Body of pancreas (tissue), 4 donors: Measurements from ENCODE around the gene EN2. TPM values are rescaled to one million over a fixed set of nuclear protein-coding genes. Genes with fewer than 3 reads are reported as not detected.

ENCODE experiments used
- ATAC-seq: fragments of 150-250 bp; one replicate; pipeline ENCODE4 v1.9.1; 2016
- DNase-seq, 4 donors: peaks; one replicate each; pipeline ENCODE4 v3.0.0-alpha.2; 2019
- H3K27ac ChIP-seq, 4 donors: fragments of 200-600 bp; sonication (generic); 1 replicate in 3 of 4; 2 replicates in 1 of 4; pipeline versions ENCODE4 v1.5.1 to v1.6.1; 2016 to 2019; ENCODE audit warnings: mild to moderate bottlenecking in 1 of 4, mixed read lengths in 1 of 4, moderate library complexity in 1 of 4
- H3K27me3 ChIP-seq, 2 donors: fragments of 200-600 bp; sonication (generic); one replicate each; pipeline ENCODE4 v1.6.0; 2016; ENCODE audit warnings: mild to moderate bottlenecking in 1 of 2
- H3K36me3 ChIP-seq, 2 donors: fragments of 200-600 bp; sonication (generic); replicated peaks in 1 of 2; 2 replicates each; pipeline ENCODE4 v1.5.1; 2016; ENCODE audit warnings: low read depth in 2 of 2; ENCODE audit not compliant: insufficient read depth in 1 of 2
- H3K4me1 ChIP-seq: fragments of 200-600 bp; sonication (generic); one replicate; pipeline ENCODE4 v1.6.0; 2016
- H3K4me3 ChIP-seq, 2 donors: fragments of 200-600 bp; sonication (generic); 1 replicate in 1 of 2; 2 replicates in 1 of 2; pipeline ENCODE4 v1.5.1; 2016 to 2019
- H3K9me3 ChIP-seq, 3 donors: fragments of 200-600 bp; sonication (generic); 1 replicate in 2 of 3; 2 replicates in 1 of 3; pipeline ENCODE4 v1.5.1; 2016
- POLR2A ChIP-seq, 3 donors: fragments of 450-650 bp; IDR thresholded peaks; one replicate each; pipeline ENCODE4 v1.6.1; 2016; ENCODE audit warnings: antibody characterized with exemption in 3 of 3, mild to moderate bottlenecking in 2 of 3
- WGBS, 2 donors: methylation state at CpG; one replicate each; pipeline ENCODE4 v1.1.5; 2017; 5-methylcytosine and 5-hydroxymethylcytosine counted together
- intact Hi-C: fragments of 100-400 bp; cut with DNase I; formaldehyde crosslinking; loops from one replicate; pipeline ENCODE4 v1.15.1; 2023
- total RNA-seq, 2 donors: library from RNA; depleted of rRNA; stranded (reverse); fragments of >200 nt; gene quantifications; one replicate each; pipeline ENCODE4 v1.1.0, GENCODE V29; 2016
- TF ChIP-seq, protein P1 (sequence below), 7 experiments: fragments of 450-650 bp in 4 of 7; fragments of 200-600 bp in 3 of 7; sonication (generic) in 3 of 7; IDR thresholded peaks; one replicate each; pipeline ENCODE4 v1.5.1; 2016 to 2019; ENCODE audit warnings: antibody characterized with exemption in 7 of 7

EN2 gene
- total RNA-seq, 2 donors from 2014 or later: not detected

DNA sequence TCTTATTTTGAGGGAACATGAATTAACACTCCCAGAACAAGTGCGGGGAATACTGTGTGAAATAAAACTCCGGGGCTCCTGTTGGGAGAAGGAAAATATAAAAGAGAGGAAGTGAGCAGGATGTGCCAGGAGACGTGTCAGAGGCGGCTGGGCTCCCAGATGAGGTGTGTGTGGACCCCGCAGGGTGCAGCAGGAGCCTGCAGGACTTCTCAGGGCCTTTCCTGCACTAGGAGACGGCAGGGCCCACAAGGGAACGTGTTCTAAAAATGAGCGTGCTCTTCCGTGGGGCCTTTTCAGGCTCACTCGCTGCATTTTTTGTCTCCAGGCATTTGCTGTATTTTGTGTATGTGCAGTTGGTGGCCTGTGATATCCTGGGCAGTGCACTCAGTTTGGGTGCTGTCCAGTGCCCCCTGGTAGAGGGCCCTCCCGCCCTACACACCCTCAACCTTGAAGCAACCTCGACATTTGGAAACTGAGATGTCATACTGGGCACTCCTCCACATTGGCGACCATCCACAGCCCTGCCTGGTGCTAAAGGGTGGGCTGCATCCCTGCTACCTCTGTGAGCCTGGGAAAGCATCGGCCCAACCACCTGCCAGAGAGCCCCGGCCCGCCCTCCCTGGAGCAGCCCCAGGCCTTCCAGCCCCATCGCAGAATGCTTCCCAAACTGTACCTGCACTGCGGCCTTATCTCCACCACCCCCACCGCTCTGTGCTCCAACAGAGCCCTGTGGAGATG, 35.2 kb upstream of the EN2 start:
- 64 to 70% methylated on average over 16 to 19 of the region's 19 CpGs for WGBS, 2 donors
- no peaks in the 10 kb centered on the region for H3K4me1 ChIP-seq
- no peak for ATAC-seq
- no peaks in the 10 kb centered on the region for H3K27me3 ChIP-seq
- no peak overlapping the region for H3K4me3 ChIP-seq
- no peak overlapping the region for H3K27ac ChIP-seq
- no peak for TF ChIP-seq POLR2A (IDR thresholded peaks at IDR 0.05)
- TF ChIP-seq, protein P1, sequence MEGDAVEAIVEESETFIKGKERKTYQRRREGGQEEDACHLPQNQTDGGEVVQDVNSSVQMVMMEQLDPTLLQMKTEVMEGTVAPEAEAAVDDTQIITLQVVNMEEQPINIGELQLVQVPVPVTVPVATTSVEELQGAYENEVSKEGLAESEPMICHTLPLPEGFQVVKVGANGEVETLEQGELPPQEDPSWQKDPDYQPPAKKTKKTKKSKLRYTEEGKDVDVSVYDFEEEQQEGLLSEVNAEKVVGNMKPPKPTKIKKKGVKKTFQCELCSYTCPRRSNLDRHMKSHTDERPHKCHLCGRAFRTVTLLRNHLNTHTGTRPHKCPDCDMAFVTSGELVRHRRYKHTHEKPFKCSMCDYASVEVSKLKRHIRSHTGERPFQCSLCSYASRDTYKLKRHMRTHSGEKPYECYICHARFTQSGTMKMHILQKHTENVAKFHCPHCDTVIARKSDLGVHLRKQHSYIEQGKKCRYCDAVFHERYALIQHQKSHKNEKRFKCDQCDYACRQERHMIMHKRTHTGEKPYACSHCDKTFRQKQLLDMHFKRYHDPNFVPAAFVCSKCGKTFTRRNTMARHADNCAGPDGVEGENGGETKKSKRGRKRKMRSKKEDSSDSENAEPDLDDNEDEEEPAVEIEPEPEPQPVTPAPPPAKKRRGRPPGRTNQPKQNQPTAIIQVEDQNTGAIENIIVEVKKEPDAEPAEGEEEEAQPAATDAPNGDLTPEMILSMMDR (IDR thresholded peaks at IDR 0.05): no peak
- intact Hi-C loops: no loop called here
- no peaks in the 10 kb centered on the region for H3K9me3 ChIP-seq
- H3K36me3 ChIP-seq: no peaks in the 10 kb centered on the region
- DNase-seq: no peak

DNA sequence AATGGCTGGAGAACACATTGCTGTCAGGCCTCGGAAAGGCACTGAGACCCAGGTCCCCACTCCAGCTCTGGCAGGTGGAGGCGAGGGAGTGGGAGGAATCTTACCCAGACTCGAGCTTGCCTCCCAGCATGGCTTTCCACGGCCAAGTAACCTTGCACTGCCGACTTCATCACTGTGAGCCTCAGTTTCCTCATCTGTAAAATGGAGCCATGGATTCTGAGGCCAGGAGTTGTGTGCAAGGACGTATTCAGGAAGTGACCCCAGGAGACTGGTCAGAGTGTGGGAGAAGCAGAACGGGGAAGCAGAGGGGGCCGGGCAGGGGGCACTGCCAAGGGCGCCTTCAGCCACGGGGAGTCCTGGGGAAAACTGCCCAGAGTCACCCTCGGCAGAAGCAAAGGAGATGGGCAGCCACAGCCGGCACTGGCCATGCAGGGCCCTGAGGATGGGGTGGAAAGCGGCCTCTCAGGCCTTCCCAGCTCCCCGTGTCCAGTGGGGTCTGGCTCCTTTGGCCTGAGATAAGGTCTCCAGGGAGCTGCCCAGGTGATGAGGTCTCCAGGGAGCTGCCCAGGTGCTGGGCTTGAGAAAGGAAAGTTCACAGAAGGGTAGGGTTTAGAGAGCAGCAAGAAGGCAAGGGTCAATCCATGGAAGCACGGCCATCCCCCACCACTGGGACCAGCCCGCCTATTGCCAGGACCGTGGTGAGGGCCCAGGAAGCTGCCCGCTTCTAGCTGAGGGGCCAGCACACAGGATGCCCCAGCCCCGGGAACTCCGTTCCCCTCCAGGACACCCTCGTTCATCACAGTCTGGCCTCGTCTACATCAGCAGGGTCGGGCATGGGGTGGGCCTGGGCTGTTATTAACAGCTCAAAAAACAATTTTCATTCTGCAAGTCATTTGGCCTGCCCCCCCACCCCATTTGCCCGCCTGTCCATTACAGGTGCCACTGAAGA, 34.3 kb upstream of the EN2 start:
- DNase-seq: no peak
- no peak for TF ChIP-seq POLR2A (IDR thresholded peaks at IDR 0.05)
- TF ChIP-seq, protein P1 (IDR thresholded peaks at IDR 0.05): no peak
- 73 to 79% methylated on average over 13 to 24 of the region's 24 CpGs for WGBS, 2 donors

DNA sequence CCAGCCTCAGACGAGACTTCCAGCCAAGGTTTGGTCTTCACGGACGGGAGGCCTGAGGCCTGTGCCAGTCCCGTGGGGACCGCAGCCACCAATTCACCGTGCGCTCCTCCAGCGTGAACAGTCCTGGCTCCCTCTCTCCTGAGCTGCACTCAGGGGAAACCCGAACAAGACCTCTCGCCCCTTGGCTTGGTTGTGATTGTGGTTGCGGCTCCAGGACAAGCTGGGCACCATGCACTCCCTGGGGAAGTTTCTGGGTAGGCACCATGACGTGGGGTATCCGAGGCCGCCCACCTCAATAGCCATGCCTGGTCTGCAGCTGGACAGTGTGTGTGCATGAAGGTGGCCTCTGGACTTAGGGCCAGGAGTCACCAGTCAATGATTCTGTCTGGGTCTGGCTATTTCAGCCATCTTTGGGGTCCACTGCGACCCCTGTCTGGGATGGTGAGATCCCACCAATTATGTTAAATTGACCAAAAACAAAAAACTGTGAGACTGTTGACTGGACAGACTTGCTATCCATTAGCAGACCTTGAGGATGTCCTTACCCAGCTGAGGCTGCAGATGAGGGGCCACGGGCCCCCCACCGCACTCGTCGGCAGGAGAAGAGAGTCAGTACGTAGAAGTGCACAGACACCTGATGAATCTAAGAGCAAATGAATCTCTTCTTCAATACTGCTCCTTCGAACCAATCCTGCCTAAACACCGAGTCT, 33.5 kb upstream of the EN2 start:
- Histone ChIP-seq H3K27me3 (no peaks in the 10 kb centered on the region), H3K4me3 (no peak overlapping the region), H3K27ac (no peak overlapping the region), H3K4me1 (no peaks in the 10 kb centered on the region), H3K9me3 (no peaks in the 10 kb centered on the region), H3K36me3 (no peaks in the 10 kb centered on the region)
- TF ChIP-seq POLR2A (IDR thresholded peaks at IDR 0.05): no peak
- TF ChIP-seq, protein P1 (IDR thresholded peaks at IDR 0.05): no peak
- no peak for ATAC-seq
- DNase-seq: no peak
- intact Hi-C loops: no loop called here
- 78% methylated on average over 13 to 22 of the region's 22 CpGs for WGBS, 2 donors

More for the DNA sequence above, 34.3 kb upstream of the EN2 start:
- Histone ChIP-seq H3K27ac (no peak overlapping the region), H3K9me3 (no peaks in the 10 kb centered on the region), H3K36me3 (no peaks in the 10 kb centered on the region), H3K4me3 (no peak overlapping the region), H3K4me1 (no peaks in the 10 kb centered on the region), H3K27me3 (no peaks in the 10 kb centered on the region)
- ATAC-seq: no peak
- intact Hi-C loops: no loop called here

DNA sequence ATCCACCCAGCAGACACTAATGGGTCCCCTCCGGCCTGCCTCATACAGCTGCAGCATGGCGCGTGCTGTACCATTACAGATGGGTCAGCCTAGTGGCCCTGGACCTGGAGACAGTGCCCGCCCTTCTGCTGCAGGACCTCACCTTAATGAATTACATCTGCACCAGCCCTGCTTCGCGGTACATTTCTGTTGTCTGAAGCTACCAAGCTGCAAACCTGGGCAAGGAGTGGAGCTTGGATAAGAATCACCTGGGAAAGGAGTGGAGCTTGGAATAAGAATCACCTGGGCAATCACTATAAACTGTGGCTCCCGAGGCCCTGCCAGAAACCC, 33.0 kb upstream of the EN2 start:
- DNase-seq: no peak
- Histone ChIP-seq H3K9me3 (no peaks in the 10 kb centered on the region), H3K4me3 (no peak overlapping the region), H3K36me3 (no peaks in the 10 kb centered on the region), H3K27me3 (no peaks in the 10 kb centered on the region), H3K27ac (no peak overlapping the region), H3K4me1 (no peaks in the 10 kb centered on the region)
- no peak for TF ChIP-seq POLR2A (IDR thresholded peaks at IDR 0.05)
- TF ChIP-seq, protein P1 (IDR thresholded peaks at IDR 0.05): no peak
- WGBS, 2 donors: 76 to 79% methylated on average over 7 of the region's 7 CpGs
- ATAC-seq: no peak
- intact Hi-C loops: no loop called here
